ENCODE measurements around the gene AKAP8.

Gene AKAP8

GRCh38 chr19:15315101-15315500 lies 64.5 kb downstream of the AKAP8 start:
- H3K27ac ChIP-seq = no peak overlapping the region

DNA sequence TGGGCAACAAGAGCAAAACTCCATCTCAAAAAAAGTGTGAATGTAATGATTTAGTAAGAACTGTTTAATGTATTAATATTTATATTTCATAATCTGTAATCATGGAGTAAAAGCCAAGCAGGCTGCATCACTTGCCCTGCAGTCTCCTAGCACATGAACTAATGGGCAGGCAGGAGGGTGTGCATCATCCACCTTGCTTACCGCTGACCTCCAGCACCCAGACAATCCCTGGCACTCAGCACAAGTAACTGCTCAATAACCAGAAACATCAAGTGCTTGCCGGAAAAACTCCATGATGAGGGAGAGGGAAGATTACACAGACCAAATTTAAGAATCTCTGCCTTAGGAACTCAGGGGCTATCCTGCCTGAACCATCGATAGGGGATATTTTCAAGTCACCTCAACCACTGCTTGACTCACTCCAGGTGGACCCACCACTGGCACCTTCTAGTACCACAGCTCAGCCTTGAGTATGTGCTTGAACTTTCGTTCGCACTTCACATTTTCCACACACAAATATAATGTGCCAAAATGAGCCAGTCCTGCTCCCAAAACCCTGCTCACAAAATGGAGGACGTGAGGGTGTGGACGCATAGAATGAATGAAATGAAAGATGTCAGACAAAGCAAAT lies 65.8 kb downstream of the AKAP8 start:
- TF ChIP-seq CTCF (conservative IDR thresholded peaks at IDR 0.05) (no peak), ZFX (IDR thresholded peaks at IDR 0.05) (no peak)
- no peak overlapping the region for H3K27ac ChIP-seq

More at GRCh38 chr19:15315101-15315500, 64.5 kb downstream of the AKAP8 start:
- TF ChIP-seq CTCF (conservative IDR thresholded peaks at IDR 0.05) (no peak), ZFX (IDR thresholded peaks at IDR 0.05) (no peak)

- peak overlapping the region; percentile 22; the same call in 1 of the 2 replicates for H3K27ac ChIP-seq
Observed at GRCh38 chr19:15307169-15307568, 72.4 kb downstream of the AKAP8 start.

DNA sequence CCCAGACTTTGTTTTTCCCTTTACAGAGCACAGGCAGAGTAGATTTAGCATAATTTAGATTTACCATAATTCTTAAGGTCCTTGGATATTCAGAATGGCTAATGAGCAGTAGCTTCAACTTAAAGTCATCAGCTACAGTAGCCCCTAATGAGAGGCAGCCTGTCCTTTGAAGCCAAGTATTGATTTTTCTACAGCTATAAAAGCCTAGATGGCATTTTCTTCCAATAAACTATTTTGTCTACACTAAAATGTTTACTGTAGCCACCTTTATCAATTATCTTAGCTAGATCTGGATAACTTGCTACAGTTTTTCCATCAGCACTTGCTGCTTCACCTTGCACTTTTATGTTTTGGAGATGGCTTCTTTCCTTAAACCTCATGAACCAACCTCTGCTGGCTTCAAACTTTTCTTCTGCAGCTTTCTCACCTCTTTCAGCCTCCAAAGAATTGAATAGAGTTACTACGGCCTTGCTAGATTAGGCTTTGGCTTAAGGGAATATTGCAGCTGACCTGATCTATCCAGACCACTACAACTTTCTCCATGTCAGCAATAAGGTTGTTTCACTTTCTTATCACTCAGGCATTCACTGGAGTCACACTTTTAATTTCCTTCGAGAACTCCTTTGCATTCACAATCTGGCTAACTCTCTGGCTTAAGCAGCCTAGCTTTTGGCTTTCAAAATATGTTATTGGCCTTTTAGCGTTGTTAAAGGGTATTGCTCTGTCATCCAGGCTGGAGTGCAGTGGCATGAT lies 73.8 kb downstream of the AKAP8 start:
- peak overlapping the region; percentile 16 for H3K27ac ChIP-seq
- TF ChIP-seq ZFX (IDR thresholded peaks at IDR 0.05) (no peak), CTCF (conservative IDR thresholded peaks at IDR 0.05) (no peak)

More at GRCh38 chr19:15307169-15307568, 72.4 kb downstream of the AKAP8 start:
- TF ChIP-seq CTCF (conservative IDR thresholded peaks at IDR 0.05) (no peak), ZFX (IDR thresholded peaks at IDR 0.05) (no peak)

DNA sequence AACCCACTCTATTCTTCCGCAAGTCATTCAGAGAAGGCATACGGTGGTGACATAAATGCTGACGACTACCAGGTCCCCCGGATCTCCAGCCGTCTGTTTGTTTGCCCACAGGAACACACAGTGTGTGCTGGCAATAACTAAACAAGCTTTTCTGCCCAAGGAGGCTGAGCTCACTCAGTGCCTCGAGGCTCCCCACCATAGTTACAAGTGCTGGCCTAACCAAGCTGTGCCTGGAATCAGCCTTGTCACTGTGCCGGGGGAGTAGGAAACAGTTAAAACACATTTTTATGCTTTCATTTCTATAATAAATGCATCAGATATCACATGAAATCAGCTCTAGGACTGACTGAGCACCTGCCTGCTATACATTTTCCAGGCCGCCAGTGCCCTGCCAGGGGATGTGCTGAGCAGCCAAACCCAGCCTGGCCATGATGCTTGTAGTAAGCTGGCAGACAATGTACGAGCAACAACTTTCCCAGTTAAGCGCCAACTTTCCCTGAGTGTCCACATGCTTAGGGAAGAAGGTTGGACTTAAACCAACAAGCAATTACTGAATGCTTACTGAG lies 75.4 kb downstream of the AKAP8 start:
- no peak for TF ChIP-seq ZFX (IDR thresholded peaks at IDR 0.05)
- no peak for TF ChIP-seq CTCF (conservative IDR thresholded peaks at IDR 0.05)
- peak overlapping the region; percentile 74 for H3K27ac ChIP-seq

Data from C4-2B (cell line).